WTC11 (cell line): ENCODE measurements around the gene NPIPB8. TPM values are rescaled to one million over a fixed set of nuclear protein-coding genes. Genes with fewer than 3 reads are reported as not detected.

Source experiments
- ATAC-seq: fragments of 200-7000 bp; cut with Tn5 transposase; 2 replicates; pipeline ENCODE4 v1.10.0; 2021; ENCODE audit warnings: mild to moderate bottlenecking, moderate library complexity
- CTCF ChIA-PET: fragments of 300-600 bp; sonication (Branson Sonifier 250); formaldehyde crosslinking; loops from one replicate; lab custom pipeline; 2021; ENCODE audit warnings: antibody characterized with exemption; lab: Charles Lee
- POLR2A ChIA-PET: fragments of 350-600 bp; sonication (Branson Sonifier 250); formaldehyde crosslinking; loops from one replicate; lab custom pipeline; 2021; ENCODE audit warnings: antibody characterized with exemption; lab: Charles Lee
- DNase-seq: peaks from one replicate; pipeline ENCODE4 v3.0.0; 2021; ENCODE audit warnings: low spot score
- H3K27ac Mint-ChIP-seq: 2 replicates; pipeline ENCODE4 v1.8.0; 2021; ENCODE audit warnings: mixed read lengths
- H3K27me3 Mint-ChIP-seq: 2 replicates; pipeline ENCODE4 v1.8.0; 2021; ENCODE audit warnings: low read depth, mild to moderate bottlenecking, moderate library complexity, mixed read lengths
- H3K36me3 Mint-ChIP-seq: 2 replicates; pipeline ENCODE4 v1.8.0; 2021; ENCODE audit warnings: mixed read lengths
- H3K4me1 Mint-ChIP-seq: 2 replicates; pipeline ENCODE4 v1.8.0; 2022; ENCODE audit warnings: mixed read lengths
- H3K4me3 Mint-ChIP-seq: 2 replicates; pipeline ENCODE4 v1.8.0; 2021; ENCODE audit warnings: mild to moderate bottlenecking, moderate library complexity, mixed read lengths
- H3K9me3 Mint-ChIP-seq: 2 replicates; pipeline ENCODE4 v1.8.0; 2021; ENCODE audit warnings: mixed read lengths
- CREB1 ChIP-seq: sonication (generic); formaldehyde crosslinking; IDR thresholded peaks from 2 replicates; pipeline ENCODE4 v1.8.0; 2023; ENCODE audit warnings: mild to moderate bottlenecking, missing genetic modification reagents
- CREM ChIP-seq: sonication (generic); formaldehyde crosslinking; IDR thresholded peaks from 2 replicates; pipeline ENCODE4 v1.8.1; 2022; ENCODE audit warnings: mild to moderate bottlenecking, missing genetic modification reagents, moderate library complexity
- HMGA2 ChIP-seq: fragments of 250-450 bp; sonication (Bioruptor Pico); IDR thresholded peaks from 2 replicates; pipeline ENCODE4 v1.4.0; 2021; ENCODE audit warnings: mild to moderate bottlenecking, moderate library complexity
- JAZF1 ChIP-seq: fragments of 250-450 bp; sonication (Bioruptor Pico); IDR thresholded peaks from 2 replicates; pipeline ENCODE4 v1.9.0; 2021; ENCODE audit warnings: moderate library complexity, mild to moderate bottlenecking, inconsistent platforms
- JUN ChIP-seq: sonication (generic); formaldehyde crosslinking; IDR thresholded peaks from 2 replicates; pipeline ENCODE4 v1.8.0; 2023; ENCODE audit warnings: mild to moderate bottlenecking, missing genetic modification reagents
- OVOL2 ChIP-seq: fragments of 250-450 bp; sonication (Bioruptor Pico); IDR thresholded peaks from 2 replicates; pipeline ENCODE4 v1.9.0; 2021; ENCODE audit warnings: mild to moderate bottlenecking, borderline replicate concordance
- TCF7 ChIP-seq: sonication (generic); formaldehyde crosslinking; IDR thresholded peaks from 2 replicates; pipeline ENCODE4 v1.8.0; 2022; ENCODE audit warnings: mild to moderate bottlenecking, low read depth, missing genetic modification reagents, moderate library complexity
- ZNF121 ChIP-seq: sonication (generic); formaldehyde crosslinking; IDR thresholded peaks from 2 replicates; pipeline ENCODE4 v1.8.0; 2023; ENCODE audit warnings: missing genetic modification reagents
- ZNF263 ChIP-seq: sonication (generic); formaldehyde crosslinking; IDR thresholded peaks from 2 replicates; pipeline ENCODE4 v1.8.1; 2022; ENCODE audit warnings: low read depth, mild to moderate bottlenecking, moderate library complexity, missing genetic modification reagents
- ZNF416 ChIP-seq: fragments of 250-450 bp; sonication (Bioruptor Pico); IDR thresholded peaks from 2 replicates; pipeline ENCODE4 v1.9.0; 2021; ENCODE audit warnings: mild to moderate bottlenecking, inconsistent platforms
- total RNA-seq: library from RNA; stranded (reverse); gene quantifications from 3 replicates; pipeline ENCODE4 v1.2.3, GENCODE V29; 2021
- TF ChIP-seq, protein P1 (sequence below): sonication (generic); formaldehyde crosslinking; IDR thresholded peaks from 2 replicates; pipeline ENCODE4 v1.8.1; 2023; ENCODE audit warnings: mild to moderate bottlenecking, moderate library complexity, missing genetic modification reagents
- TF ChIP-seq, protein P2 (sequence below): fragments of 250-450 bp; sonication (Bioruptor Pico); IDR thresholded peaks from 2 replicates; pipeline ENCODE4 v1.9.0; 2021; ENCODE audit warnings: moderate library complexity, mild to moderate bottlenecking, inconsistent platforms, borderline replicate concordance
- TF ChIP-seq, protein P3 (sequence below): sonication (generic); formaldehyde crosslinking; IDR thresholded peaks from 2 replicates; pipeline ENCODE4 v1.8.0; 2023; ENCODE audit warnings: mild to moderate bottlenecking, missing genetic modification reagents
- TF ChIP-seq, protein P4 (sequence below): sonication (generic); formaldehyde crosslinking; IDR thresholded peaks from 2 replicates; pipeline ENCODE4 v1.8.1; 2022; ENCODE audit warnings: mild to moderate bottlenecking, moderate library complexity, missing genetic modification reagents
- TF ChIP-seq, protein P5 (sequence below): fragments of 250-450 bp; sonication (Bioruptor Pico); IDR thresholded peaks from 2 replicates; pipeline ENCODE4 v2.1.2; 2022; ENCODE audit warnings: mild to moderate bottlenecking, moderate library complexity
- TF ChIP-seq, protein P6 (sequence below): sonication (generic); formaldehyde crosslinking; IDR thresholded peaks from 2 replicates; pipeline ENCODE4 v1.8.0; 2023; ENCODE audit warnings: missing genetic modification reagents
- TF ChIP-seq, protein P7 (sequence below): fragments of 250-450 bp; sonication (Bioruptor Pico); conservative IDR thresholded peaks from 2 replicates; pipeline ENCODE4 v1.9.0; 2021; ENCODE audit warnings: mild to moderate bottlenecking

The NPIPB8 gene
- total RNA-seq, 1 experiment from 2014 or later, result 1.3 TPM

DNA sequence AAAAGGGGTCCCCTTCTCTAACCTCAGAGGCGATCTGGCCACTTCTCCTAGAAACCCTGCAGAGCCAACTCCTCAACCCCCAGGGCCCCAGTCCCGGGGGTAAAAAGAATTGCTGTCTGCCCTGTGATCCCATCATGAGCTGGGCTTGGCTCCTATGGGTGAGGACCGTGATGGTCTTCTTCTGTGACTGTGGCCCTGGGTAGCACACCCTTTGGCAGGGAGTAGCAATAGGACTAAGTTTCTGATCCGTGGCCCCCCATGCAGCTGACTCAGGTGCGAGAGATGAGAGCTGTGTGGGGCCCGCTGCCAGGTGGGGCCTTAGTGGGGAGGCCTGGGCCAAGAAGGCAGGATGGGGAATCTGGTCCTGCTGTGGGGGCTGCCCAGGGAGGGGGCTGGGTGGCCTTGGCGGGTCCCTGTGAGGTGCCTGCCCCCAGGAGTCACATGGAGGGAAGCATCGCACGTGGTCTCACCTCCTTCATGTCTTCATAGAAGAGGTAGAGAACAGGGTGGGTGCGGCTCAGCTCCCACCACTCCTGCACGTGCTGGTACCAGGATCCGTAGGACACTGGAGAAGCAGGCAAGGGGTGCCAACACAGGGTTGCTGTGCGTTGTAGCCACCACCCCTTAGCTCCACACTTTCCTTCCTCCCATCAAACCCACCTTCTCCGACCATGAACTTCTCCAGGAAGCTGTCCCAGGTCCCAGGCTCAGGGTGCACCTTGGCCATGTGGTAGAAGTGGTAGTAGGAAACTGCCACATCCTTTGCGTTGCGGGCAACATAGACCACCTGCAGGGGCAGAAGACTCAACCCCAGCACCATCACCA, 31.4 kb upstream of the NPIPB8 start:
- Mint-ChIP-seq H3K9me3 (no peaks in the 10 kb centered on the region), H3K27ac (no peak overlapping the region), H3K4me3 (no peak overlapping the region), H3K36me3 (no peaks in the 10 kb centered on the region), H3K4me1 (peaks cover 19% of the 10 kb centered on the region), H3K27me3 (no peaks in the 10 kb centered on the region)
- ChIA-PET CTCF (no interaction called here), POLR2A (no interaction called here)
- TF ChIP-seq, protein P1, sequence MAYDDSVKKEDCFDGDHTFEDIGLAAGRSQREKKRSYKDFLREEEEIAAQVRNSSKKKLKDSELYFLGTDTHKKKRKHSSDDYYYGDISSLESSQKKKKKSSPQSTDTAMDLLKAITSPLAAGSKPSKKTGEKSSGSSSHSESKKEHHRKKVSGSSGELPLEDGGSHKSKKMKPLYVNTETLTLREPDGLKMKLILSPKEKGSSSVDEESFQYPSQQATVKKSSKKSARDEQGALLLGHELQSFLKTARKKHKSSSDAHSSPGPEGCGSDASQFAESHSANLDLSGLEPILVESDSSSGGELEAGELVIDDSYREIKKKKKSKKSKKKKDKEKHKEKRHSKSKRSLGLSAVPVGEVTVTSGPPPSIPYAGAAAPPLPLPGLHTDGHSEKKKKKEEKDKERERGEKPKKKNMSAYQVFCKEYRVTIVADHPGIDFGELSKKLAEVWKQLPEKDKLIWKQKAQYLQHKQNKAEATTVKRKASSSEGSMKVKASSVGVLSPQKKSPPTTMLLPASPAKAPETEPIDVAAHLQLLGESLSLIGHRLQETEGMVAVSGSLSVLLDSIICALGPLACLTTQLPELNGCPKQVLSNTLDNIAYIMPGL (CRISPR knock-in tag), result no peak
- TF ChIP-seq JAZF1 (CRISPR knock-in tag) (no peak), ZNF263 (no peak), CREB1 (CRISPR knock-in tag) (no peak), OVOL2 (CRISPR knock-in tag) (no peak), TCF7 (CRISPR knock-in tag) (no peak), HMGA2 (CRISPR knock-in tag) (no peak), CREM (CRISPR knock-in tag) (no peak), JUN (no peak), ZNF121 (CRISPR knock-in tag) (no peak), ZNF416 (CRISPR knock-in tag) (no peak)
- TF ChIP-seq, protein P2, sequence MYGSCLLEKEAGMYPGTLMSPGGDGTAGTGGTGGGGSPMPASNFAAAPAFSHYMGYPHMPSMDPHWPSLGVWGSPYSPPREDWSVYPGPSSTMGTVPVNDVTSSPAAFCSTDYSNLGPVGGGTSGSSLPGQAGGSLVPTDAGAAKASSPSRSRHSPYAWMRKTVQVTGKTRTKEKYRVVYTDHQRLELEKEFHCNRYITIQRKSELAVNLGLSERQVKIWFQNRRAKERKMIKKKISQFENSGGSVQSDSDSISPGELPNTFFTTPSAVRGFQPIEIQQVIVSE (CRISPR knock-in tag), result no peak
- TF ChIP-seq, protein P3, sequence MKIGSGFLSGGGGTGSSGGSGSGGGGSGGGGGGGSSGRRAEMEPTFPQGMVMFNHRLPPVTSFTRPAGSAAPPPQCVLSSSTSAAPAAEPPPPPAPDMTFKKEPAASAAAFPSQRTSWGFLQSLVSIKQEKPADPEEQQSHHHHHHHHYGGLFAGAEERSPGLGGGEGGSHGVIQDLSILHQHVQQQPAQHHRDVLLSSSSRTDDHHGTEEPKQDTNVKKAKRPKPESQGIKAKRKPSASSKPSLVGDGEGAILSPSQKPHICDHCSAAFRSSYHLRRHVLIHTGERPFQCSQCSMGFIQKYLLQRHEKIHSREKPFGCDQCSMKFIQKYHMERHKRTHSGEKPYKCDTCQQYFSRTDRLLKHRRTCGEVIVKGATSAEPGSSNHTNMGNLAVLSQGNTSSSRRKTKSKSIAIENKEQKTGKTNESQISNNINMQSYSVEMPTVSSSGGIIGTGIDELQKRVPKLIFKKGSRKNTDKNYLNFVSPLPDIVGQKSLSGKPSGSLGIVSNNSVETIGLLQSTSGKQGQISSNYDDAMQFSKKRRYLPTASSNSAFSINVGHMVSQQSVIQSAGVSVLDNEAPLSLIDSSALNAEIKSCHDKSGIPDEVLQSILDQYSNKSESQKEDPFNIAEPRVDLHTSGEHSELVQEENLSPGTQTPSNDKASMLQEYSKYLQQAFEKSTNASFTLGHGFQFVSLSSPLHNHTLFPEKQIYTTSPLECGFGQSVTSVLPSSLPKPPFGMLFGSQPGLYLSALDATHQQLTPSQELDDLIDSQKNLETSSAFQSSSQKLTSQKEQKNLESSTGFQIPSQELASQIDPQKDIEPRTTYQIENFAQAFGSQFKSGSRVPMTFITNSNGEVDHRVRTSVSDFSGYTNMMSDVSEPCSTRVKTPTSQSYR (CRISPR knock-in tag), result no peak
- TF ChIP-seq, protein P4, sequence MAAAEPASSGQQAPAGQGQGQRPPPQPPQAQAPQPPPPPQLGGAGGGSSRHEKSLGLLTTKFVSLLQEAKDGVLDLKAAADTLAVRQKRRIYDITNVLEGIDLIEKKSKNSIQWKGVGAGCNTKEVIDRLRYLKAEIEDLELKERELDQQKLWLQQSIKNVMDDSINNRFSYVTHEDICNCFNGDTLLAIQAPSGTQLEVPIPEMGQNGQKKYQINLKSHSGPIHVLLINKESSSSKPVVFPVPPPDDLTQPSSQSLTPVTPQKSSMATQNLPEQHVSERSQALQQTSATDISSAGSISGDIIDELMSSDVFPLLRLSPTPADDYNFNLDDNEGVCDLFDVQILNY (CRISPR knock-in tag), result no peak
- TF ChIP-seq, protein P5, sequence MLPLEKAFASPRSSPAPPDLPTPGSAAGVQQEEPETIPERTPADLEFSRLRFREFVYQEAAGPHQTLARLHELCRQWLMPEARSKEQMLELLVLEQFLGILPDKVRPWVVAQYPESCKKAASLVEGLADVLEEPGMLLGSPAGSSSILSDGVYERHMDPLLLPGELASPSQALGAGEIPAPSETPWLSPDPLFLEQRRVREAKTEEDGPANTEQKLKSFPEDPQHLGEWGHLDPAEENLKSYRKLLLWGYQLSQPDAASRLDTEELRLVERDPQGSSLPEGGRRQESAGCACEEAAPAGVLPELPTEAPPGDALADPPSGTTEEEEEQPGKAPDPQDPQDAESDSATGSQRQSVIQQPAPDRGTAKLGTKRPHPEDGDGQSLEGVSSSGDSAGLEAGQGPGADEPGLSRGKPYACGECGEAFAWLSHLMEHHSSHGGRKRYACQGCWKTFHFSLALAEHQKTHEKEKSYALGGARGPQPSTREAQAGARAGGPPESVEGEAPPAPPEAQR (CRISPR knock-in tag), result no peak
- TF ChIP-seq, protein P6, sequence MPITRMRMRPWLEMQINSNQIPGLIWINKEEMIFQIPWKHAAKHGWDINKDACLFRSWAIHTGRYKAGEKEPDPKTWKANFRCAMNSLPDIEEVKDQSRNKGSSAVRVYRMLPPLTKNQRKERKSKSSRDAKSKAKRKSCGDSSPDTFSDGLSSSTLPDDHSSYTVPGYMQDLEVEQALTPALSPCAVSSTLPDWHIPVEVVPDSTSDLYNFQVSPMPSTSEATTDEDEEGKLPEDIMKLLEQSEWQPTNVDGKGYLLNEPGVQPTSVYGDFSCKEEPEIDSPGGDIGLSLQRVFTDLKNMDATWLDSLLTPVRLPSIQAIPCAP, result no peak
- TF ChIP-seq, protein P7, sequence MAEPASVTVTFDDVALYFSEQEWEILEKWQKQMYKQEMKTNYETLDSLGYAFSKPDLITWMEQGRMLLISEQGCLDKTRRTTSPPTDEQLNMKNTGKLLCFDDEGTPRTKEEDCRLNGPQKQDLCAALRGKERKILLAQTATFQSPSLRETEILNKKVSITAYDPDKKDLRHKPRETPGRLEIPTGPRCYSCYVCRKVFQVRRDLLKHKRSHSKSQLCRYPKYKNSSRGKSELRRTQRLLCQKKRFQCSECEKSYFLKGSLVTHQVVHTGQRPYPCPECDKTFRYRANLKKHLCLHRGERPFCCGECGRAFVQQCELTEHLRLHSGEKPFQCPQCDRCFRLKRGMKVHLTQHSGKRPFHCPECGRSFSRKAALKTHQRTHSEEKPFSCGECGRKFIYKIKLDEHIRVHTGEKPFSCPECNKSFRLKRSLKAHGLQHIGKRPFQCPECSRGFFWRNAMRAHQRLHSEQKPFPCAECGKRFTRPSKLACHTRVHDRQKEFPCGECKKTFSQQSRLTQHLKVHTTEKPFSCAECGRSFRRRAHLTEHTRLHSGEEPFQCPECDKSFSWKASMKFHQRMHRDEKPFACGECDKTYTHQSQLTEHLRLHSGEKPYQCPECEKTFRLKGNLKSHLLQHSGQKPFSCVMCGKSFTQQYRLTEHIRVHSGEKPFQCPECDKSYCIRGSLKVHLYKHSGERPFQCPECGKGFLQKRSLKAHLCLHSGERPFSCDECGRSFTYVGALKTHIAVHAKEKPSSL, result no peak
- no peak for ATAC-seq
- DNase-seq, result no peak
